Tibial nerve (tissue), 4 donors: ENCODE results near the gene GPR180. TPM values are rescaled to one million over a fixed set of nuclear protein-coding genes. Genes with fewer than 3 reads are reported as not detected.

ENCODE experiments used
- DNase-seq, 2 donors: peaks; one replicate each; pipeline ENCODE4 v3.0.0-alpha.2; 2019; ENCODE audit warnings: low spot score in 2 of 2
- H3K27ac ChIP-seq, 4 donors: fragments of 200-600 bp; sonication (generic) in 3 of 4; one replicate each; pipeline ENCODE4 v1.5.1; 2017 to 2019; ENCODE audit warnings: mild to moderate bottlenecking in 1 of 4
- H3K27me3 ChIP-seq, 2 donors: fragments of 200-600 bp; sonication (generic) in 1 of 2; one replicate each; pipeline versions ENCODE4 v1.5.1 to v1.6.0; 2017 to 2019
- H3K36me3 ChIP-seq, 3 donors: fragments of 200-600 bp; sonication (generic); one replicate each; pipeline ENCODE4 v1.5.1; 2018 to 2019
- H3K4me1 ChIP-seq, 4 donors: fragments of 200-600 bp; sonication (generic) in 3 of 4; one replicate each; pipeline ENCODE4 v1.5.1; 2017 to 2019
- H3K4me3 ChIP-seq, 4 donors: fragments of 200-600 bp; sonication (generic) in 3 of 4; one replicate each; pipeline ENCODE4 v1.5.1; 2017 to 2019; ENCODE audit warnings: mild to moderate bottlenecking in 1 of 4, moderate library complexity in 1 of 4
- H3K9me3 ChIP-seq, 4 donors: fragments of 200-600 bp; sonication (generic) in 3 of 4; one replicate each; pipeline ENCODE4 v1.5.1; 2017 to 2019
- EP300 ChIP-seq, 2 donors: sonication (generic); formaldehyde crosslinking; IDR thresholded peaks; one replicate each; pipeline ENCODE4 v1.6.1; 2017; ENCODE audit warnings: antibody characterized with exemption in 2 of 2, mild to moderate bottlenecking in 1 of 2
- POLR2A ChIP-seq, 2 donors: fragments of 450-650 bp; IDR thresholded peaks; one replicate each; pipeline ENCODE4 v1.6.1; 2017; ENCODE audit warnings: antibody characterized with exemption in 2 of 2, mild to moderate bottlenecking in 2 of 2, moderate library complexity in 2 of 2
- WGBS, 2 donors: methylation state at CpG; one replicate each; pipeline ENCODE4 v1.1.5; 2018; 5-methylcytosine and 5-hydroxymethylcytosine counted together
- small RNA-seq: library from RNA; depleted of rRNA; stranded (forward); fragments of <200 nt; gene quantifications from one replicate; pipeline ENCODE3, GENCODE V24; 2016
- total RNA-seq, 4 donors: library from RNA; depleted of rRNA; stranded (reverse); fragments of >200 nt; gene quantifications; one replicate each; pipeline ENCODE4 v1.1.0, GENCODE V29; 2016
- TF ChIP-seq, protein P1 (sequence below), 5 experiments: fragments of 200-600 bp in 3 of 5; fragments of 450-650 bp in 2 of 5; sonication (generic) in 3 of 5; IDR thresholded peaks; one replicate each; pipeline ENCODE4 v1.5.1; 2016 to 2019; ENCODE audit warnings: antibody characterized with exemption in 5 of 5, mild to moderate bottlenecking in 3 of 5, moderate library complexity in 2 of 5

The GPR180 gene
- total RNA-seq, 4 donors from 2014 or later = 2.9 to 9.0 (median 5.2) TPM

GRCh38 chr13:94677799-94678198 lies 76.1 kb downstream of the GPR180 start:
- Histone ChIP-seq H3K27ac (no peak overlapping the region), H3K9me3 (no peaks in the 10 kb centered on the region), H3K4me1 (no peaks in the 10 kb centered on the region), H3K36me3 (no peaks in the 10 kb centered on the region), H3K27me3 (peaks cover 0 to 10% of the 10 kb centered on the region in 2 donors), H3K4me3 (no peak overlapping the region)
- TF ChIP-seq, protein P1, sequence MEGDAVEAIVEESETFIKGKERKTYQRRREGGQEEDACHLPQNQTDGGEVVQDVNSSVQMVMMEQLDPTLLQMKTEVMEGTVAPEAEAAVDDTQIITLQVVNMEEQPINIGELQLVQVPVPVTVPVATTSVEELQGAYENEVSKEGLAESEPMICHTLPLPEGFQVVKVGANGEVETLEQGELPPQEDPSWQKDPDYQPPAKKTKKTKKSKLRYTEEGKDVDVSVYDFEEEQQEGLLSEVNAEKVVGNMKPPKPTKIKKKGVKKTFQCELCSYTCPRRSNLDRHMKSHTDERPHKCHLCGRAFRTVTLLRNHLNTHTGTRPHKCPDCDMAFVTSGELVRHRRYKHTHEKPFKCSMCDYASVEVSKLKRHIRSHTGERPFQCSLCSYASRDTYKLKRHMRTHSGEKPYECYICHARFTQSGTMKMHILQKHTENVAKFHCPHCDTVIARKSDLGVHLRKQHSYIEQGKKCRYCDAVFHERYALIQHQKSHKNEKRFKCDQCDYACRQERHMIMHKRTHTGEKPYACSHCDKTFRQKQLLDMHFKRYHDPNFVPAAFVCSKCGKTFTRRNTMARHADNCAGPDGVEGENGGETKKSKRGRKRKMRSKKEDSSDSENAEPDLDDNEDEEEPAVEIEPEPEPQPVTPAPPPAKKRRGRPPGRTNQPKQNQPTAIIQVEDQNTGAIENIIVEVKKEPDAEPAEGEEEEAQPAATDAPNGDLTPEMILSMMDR (IDR thresholded peaks at IDR 0.05) = no peak
- TF ChIP-seq POLR2A (IDR thresholded peaks at IDR 0.05) (no peak), EP300 (IDR thresholded peaks at IDR 0.05) (no peak)
- no peak for DNase-seq
- WGBS, 2 donors = 73 to 75% methylated on average over 2 of the region's 2 CpGs

GRCh38 chr13:94678845-94679244 lies 77.2 kb downstream of the GPR180 start:
- 92 to 96% methylated on average over 2 of the region's 2 CpGs for WGBS, 2 donors
- no peak overlapping the region for H3K27ac ChIP-seq
- H3K9me3 ChIP-seq = no peaks in the 10 kb centered on the region
- TF ChIP-seq, protein P1 (IDR thresholded peaks at IDR 0.05) = no peak
- TF ChIP-seq POLR2A (IDR thresholded peaks at IDR 0.05) (no peak), EP300 (IDR thresholded peaks at IDR 0.05) (no peak)
- no peak for DNase-seq
- peaks cover 0 to 11% of the 10 kb centered on the region in 2 donors for H3K27me3 ChIP-seq
- no peaks in the 10 kb centered on the region for H3K4me1 ChIP-seq
- H3K36me3 ChIP-seq = no peaks in the 10 kb centered on the region
- H3K4me3 ChIP-seq = no peak overlapping the region

DNA sequence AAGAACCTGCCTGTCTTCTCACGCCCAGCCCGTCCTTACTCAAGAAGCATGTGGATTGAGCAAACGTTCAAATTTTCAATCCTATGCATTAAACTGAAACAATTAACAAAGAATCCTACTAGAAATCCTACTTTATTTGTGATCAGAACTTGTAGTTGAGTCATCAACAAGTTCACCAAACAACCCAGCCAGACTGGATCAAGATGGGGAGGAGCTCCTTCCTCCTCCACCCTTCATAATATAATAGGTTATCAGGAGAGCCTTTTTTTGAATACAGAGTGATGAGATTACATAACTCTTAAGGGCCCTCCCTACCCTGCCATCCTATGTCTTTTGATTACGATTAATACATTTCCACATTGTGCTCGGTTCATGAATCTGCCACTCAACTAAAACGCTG lies 78.0 kb downstream of the GPR180 start:
- DNase-seq = no peak
- H3K4me1 ChIP-seq = no peaks in the 10 kb centered on the region
- 87 to 95% methylated on average over 6 of the region's 6 CpGs for WGBS, 2 donors
- H3K4me3 ChIP-seq = no peak overlapping the region
- H3K36me3 ChIP-seq = no peaks in the 10 kb centered on the region
- TF ChIP-seq, protein P1 (IDR thresholded peaks at IDR 0.05) = no peak
- TF ChIP-seq EP300 (IDR thresholded peaks at IDR 0.05) (no peak), POLR2A (IDR thresholded peaks at IDR 0.05) (no peak)
- H3K9me3 ChIP-seq = no peaks in the 10 kb centered on the region
- H3K27me3 ChIP-seq = peaks cover 0 to 15% of the 10 kb centered on the region in 2 donors
- H3K27ac ChIP-seq = no peak overlapping the region

GRCh38 chr13:94682229-94682628 lies 80.6 kb downstream of the GPR180 start:
- WGBS, 2 donors = 78 to 84% methylated on average over 2 of the region's 2 CpGs

GRCh38 chr13:94683409-94683808 lies 81.8 kb downstream of the GPR180 start:
- TF ChIP-seq POLR2A (IDR thresholded peaks at IDR 0.05) = no peak
- TF ChIP-seq, protein P1 (IDR thresholded peaks at IDR 0.05) = no peak
- no peak for TF ChIP-seq EP300 (IDR thresholded peaks at IDR 0.05)
- no peaks in the 10 kb centered on the region for H3K4me1 ChIP-seq
- H3K27ac ChIP-seq = no peak overlapping the region
- 57 to 61% methylated on average over 5 of the region's 5 CpGs for WGBS, 2 donors
- no peak overlapping the region for H3K4me3 ChIP-seq
- no peaks in the 10 kb centered on the region for H3K9me3 ChIP-seq
- H3K27me3 ChIP-seq = peaks cover 0 to 5% of the 10 kb centered on the region in 2 donors
- no peaks in the 10 kb centered on the region for H3K36me3 ChIP-seq
- DNase-seq = no peak

More at GRCh38 chr13:94682229-94682628, 80.6 kb downstream of the GPR180 start:
- no peak for TF ChIP-seq POLR2A (IDR thresholded peaks at IDR 0.05)
- TF ChIP-seq, protein P1 (IDR thresholded peaks at IDR 0.05) = no peak
- no peak for TF ChIP-seq EP300 (IDR thresholded peaks at IDR 0.05)
- H3K36me3 ChIP-seq = no peaks in the 10 kb centered on the region
- peaks cover 0 to 5% of the 10 kb centered on the region in 2 donors for H3K27me3 ChIP-seq
- H3K4me3 ChIP-seq = no peak overlapping the region
- no peaks in the 10 kb centered on the region for H3K4me1 ChIP-seq
- H3K27ac ChIP-seq = no peak overlapping the region
- DNase-seq = no peak
- H3K9me3 ChIP-seq = no peaks in the 10 kb centered on the region

Small RNAs within 50 kb of the gene (small RNA-seq; reads per million reads assigned to genes)
- not detected for gene RNA5SP36

Other genes with a start within 250 kb of the GPR180 start
- 1 to 10 TPM in 1 of 4 donors, under 1 TPM in 3; 0.30 to 3.9 (median 0.61) TPM for gene DCT, start 122.2 kb upstream of the GPR180 start, total RNA-seq
- gene TGDS, start 5.7 kb upstream of the GPR180 start, total RNA-seq = 10 to 100 TPM; 10.2 to 14.2 (median 12.3) TPM
- gene SOX21, start 110.7 kb downstream of the GPR180 start, total RNA-seq = not detected